T-helper 2 cell treated with Interferon-gamma antibody and Interleukin-4, amounts not matched to agents 100 ng/mL and 5 ng/mL, for 36 hours (primary cell): ENCODE data around the gene SPTLC1. TPM values are rescaled to one million over a fixed set of nuclear protein-coding genes. Genes with fewer than 3 reads are reported as not detected.
"Not testable (repeated sequence)": the region's sequence is repeated elsewhere in the genome, so short reads cannot be mapped to it uniquely, and the experiment has no call there.

ENCODE experiments used
- intact Hi-C: fragments of 100-400 bp; cut with micrococcal nuclease; formaldehyde crosslinking; loops from one replicate; pipeline ENCODE4 v1.15.1; 2023
- total RNA-seq: library from RNA; stranded (reverse); gene quantifications from 2 replicates; pipeline ENCODE4 v1.2.3, GENCODE V29; 2022

Gene SPTLC1
- total RNA-seq, 1 donor from 2014 or later, result 64.6 TPM

GRCh38 chr9:92035687-92036410 is 79.4 kb downstream of the SPTLC1 start:
- intact Hi-C loops, result no loop called here

DNA sequence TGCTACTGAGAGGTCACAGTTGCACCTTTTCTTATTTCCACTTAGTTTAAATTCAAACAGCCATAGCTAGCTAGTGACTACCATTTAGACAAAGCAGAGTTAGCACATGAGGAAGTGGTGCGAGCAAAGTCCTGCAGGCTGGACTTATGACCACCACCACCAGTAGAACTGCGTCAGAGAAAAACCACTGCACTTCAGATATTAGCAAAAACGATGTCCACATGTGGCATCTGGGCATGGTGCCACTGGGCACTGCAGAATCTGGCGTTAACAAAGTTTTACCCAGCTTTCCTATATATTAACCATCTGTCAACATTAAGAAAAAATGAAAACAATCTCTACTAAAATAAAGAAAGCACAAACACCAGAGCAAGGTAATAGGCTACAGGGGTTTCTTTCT is 80.1 kb downstream of the SPTLC1 start:
- intact Hi-C loops, result no loop called here

DNA sequence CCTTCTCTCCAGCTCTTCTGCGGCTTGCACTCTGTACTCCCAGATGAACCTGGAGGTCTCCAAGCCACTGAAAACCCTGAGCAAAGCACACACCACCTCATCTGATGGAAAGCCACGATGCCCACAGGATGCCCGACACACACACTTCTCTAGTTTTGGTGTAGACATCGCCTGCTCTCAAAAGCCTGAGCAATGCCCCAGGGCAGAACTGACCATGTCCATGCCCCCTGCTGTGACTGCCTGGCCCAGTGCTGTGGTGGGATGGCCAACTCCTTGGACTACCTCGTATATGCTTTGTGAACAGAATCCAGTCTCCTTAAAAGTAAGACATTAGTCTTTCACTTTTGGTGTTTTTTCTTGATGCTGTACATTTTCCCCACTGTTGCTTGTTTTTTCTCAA is 81.2 kb downstream of the SPTLC1 start:
- intact Hi-C loops, result no loop called here

GRCh38 chr9:92033307-92033706 is 81.9 kb downstream of the SPTLC1 start:
- intact Hi-C loops, result no loop called here

DNA sequence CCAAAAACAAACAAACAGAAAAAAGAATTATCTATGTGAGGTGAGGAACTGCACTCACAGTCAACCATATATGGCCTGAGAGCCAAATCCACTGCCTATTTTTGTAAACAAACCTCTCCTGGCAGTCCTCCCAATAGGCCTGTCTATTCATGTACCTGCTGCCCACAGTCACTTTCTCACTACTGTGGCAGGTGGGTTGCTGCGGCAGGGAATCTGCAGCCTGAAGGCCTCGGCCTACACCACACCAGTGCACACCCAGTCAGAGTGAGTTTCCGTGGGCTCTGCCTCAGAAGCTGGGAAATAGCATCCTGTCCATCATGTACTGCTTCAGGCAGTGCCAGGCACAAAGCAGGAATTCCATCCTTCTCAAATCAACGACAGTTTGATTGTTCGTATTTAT is 82.3 kb downstream of the SPTLC1 start:
- intact Hi-C loops, result no loop called here

GRCh38 chr9:92030367-92030766 is 84.8 kb downstream of the SPTLC1 start:
- intact Hi-C loops, result no loop called here

DNA sequence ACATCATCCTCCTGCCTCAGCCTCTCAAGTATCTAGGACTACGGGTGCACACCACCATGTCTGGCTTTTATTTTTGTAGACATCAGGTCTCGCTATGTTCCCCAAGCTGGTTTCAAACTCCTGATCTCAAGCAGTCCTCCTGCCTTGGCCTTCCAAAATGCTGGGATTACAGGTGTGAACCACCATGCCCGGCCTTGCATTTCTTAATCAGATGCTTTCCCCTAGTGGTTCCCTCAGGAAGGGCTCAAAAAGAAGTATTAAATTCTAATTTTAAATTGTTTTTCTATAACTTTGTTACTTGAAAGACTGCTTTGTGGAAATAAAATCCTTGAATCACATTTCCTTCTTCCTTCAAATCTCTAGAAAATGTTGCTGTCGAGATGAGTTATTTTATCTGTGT is 85.7 kb downstream of the SPTLC1 start:
- intact Hi-C loops, result no loop called here

DNA sequence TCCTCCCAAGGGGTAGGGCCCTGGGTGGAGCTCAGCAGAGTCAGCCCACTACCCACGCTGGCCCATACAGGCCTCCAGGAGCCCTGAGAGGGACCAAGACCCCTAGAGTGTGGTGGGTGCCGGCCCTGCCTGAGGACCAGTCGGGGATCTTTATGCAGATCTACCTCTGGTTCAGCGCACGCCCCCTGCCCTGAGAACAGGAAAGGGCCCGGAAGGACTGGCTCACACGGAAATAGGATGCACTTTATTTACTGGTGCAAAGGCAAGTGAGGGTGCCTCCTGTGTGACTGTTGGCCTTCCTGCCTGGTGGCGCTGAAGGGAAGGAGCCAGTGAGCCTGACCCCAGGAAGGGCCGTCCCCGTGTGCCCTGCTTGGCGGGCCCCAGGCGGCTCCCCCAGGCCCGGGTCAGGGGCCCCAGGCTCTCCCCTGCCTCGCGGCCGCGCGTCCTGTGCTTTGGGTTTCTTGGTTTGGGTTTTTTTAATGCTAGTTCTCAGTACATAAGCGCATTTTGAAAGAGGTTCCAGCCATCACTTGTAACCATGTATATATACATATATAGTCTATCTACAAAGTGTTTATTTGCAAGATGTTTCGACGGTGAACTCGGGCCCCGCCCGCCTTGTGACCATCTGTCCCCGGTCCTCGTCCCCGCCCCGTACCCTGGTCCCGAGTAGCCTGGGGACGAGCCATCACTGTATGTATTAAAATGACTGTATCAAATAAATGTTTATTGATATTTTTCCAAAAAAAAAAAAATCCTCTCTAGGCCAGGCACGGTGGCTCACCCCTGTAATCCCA is 88.8 kb downstream of the SPTLC1 start:
- intact Hi-C loops, result no loop called here

DNA sequence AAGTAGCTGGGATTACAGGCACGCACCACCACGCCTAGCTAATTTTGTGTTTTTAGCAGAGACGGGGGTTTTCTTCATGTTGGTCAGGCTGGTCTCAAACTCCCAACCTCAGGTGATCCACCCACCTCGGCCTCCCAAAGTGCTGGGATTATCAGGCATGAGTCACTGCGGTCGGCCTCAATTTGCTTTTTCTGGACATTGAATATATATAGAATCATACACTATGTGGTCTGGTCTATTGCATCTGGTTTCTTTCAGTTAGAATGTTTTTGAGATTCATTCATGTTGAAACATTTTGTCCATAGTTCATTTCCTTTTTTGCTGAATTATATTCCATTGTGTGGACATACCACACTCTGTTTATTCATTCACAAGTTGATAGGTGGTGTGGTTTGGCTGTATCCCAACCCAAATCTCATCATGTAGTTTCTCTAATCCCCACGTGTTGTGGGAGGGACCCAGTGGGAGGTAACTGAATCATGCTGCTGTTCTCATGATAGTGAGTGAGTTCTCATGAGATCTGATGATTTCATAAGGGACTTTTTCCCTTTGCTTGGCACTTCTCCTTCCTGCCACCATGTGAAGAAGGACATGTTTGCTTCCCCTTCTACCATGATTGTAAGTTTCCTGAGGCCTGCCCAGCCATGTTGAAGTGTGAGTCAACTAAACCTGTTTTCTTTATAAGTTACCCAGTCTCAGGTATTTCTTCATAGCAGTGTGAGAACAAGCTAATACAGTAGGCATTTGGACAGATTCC is 93.2 kb downstream of the SPTLC1 start:
- intact Hi-C loops, result not testable (repeated sequence)

DNA sequence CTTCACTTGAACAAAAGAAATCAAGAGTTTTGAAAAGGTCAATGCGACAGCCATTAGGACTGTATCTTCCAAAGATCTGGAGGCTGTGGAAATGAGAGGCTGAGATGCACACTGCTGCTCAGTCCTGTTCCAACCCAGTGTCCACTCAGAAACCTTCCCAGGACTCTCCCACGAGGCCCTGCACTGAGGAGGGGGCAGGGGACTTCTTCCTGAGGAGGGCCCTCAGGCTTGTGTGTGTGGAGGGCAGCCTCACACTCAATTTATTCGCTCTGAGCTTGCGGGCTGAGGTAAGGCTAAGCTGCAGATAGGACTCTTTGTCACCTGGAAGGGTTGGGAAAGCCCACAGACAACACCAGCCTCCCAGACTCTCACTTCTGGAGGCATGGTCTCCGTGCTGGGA is 95.6 kb downstream of the SPTLC1 start:
- intact Hi-C loops, result no loop called here

- intact Hi-C loops, result no loop called here
Measured at GRCh38 chr9:92010705-92011536, 104.3 kb downstream of the SPTLC1 start.

DNA sequence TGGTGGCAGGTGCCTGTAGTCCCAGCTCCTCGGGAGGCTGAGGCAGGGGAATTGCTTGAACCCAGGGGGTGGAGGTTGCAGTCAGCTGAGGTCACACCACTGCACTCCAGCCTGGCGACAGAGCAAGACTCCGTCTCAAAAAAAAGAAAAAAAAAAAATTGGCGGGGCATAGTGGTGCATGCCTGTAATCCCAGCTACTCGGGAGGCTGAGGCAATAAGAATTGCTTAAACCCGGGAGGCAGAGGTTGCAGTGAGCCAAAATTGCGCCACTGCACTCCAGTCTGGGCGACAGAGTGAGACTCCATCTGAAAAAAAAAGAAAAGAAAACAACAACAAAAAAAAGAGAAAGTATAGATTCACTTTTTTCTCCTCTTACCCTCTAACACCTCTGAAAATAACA is 105.0 kb downstream of the SPTLC1 start:
- intact Hi-C loops, result not testable (repeated sequence)

DNA sequence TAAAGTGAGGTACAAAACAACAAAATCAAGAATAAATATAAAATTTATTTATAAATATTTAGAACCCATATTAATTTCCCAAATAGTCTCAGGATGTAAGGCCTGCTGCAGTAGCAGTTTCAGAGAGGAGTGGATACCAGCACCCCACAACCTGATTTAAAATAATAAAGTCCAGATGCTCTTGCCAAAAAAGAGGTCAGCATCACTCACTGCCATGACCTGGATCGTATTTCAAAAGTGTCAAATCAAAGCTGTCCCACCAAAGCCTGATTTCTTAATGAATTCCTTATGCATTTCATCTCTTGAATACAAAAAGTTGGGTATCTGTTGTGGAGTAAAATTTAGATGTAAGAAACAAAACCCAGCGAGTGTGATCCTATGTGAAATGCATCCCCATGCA is 107.2 kb downstream of the SPTLC1 start:
- intact Hi-C loops, result no loop called here

- intact Hi-C loops, result no loop called here
Measured at GRCh38 chr9:92004045-92004392, 111.2 kb downstream of the SPTLC1 start.

DNA sequence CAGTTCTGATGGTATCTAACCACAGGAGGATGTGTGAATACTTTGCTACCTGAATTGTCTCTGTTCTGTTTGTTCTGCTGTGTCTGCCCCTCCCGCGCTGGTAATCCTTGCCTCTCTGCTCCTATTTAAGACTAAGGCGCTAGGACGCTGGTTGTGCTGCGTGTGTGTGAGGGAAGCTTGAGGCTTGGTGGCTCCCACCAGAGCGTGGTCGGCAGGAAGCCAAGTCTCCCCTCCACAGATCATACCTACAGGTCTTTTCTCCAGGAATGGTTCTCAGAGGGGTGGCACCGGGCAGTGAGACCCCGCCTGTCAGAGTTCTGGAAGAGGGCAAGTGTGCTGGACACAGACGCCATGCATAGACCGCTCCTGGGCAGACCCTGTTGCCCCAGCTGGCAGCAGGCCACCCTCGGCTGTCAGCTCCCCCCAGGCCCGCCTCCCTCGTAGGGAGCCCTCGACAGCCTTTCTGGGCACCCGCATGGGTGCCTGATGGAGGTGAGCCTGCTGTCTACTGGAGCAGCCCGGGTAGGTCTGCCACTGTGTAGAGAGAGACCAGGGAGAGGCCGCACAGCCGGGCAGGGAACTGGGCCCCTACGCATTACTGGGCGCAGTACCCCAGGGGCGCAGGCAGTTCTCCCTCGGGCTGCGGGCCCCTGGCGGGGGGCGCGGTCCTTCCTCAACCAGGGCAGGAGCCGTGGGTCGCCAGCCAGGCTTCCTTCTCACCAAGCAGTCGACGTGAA is 111.7 kb downstream of the SPTLC1 start:
- intact Hi-C loops, result no loop called here

DNA sequence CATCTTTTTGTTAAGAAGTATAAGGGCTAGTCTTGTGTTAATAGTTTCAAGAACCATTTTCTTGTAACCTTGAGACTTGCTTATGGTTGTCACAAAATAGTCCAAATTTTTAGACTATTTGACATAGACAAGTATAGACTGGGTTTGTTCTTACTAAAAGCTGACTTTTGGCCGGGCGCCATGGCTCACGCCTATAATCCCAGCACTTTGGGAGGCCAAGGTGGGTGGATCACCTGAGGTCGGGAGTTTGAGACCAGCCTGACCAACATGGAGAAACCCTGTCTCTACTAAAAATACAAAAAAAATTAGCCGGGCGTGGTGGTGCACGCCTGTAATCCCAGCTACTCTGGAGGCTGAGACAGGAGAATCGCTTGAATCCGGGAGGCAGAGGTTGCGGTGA is 113.3 kb downstream of the SPTLC1 start:
- intact Hi-C loops, result not testable (repeated sequence)

GRCh38 chr9:92001244-92001643 is 114.0 kb downstream of the SPTLC1 start:
- intact Hi-C loops, result no loop called here

DNA sequence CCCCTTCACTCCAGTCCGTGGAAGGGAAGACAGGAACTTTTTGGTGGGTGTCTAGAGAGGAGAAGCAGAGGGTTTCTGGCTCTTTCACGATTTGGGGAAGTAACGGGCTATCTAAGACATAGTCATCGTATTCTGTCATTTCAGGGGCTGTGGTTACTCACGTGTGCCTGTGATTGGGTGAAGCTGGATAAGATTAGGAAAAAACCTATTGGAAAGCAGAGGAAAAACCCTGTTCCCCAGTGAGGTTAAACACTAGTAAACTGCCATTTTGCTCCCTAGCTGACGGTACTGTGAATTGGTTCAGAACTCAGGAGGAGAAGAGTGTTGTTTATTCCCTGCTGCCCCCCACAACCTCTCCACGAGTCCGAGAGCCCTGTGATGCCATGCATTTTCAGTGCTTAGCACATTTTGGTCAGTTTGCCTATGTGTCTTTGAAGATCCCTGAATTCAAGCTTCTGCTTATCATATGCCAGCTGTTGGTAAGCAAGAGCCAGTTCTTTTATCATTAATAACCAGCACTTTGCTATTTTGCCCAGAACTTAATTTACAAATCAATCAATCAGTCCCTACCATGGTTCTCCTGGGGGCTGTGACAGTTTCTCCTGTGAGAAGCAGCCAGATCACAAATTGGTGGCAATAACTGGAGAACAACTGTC is 120.1 kb downstream of the SPTLC1 start:
- intact Hi-C loops, result no loop called here

DNA sequence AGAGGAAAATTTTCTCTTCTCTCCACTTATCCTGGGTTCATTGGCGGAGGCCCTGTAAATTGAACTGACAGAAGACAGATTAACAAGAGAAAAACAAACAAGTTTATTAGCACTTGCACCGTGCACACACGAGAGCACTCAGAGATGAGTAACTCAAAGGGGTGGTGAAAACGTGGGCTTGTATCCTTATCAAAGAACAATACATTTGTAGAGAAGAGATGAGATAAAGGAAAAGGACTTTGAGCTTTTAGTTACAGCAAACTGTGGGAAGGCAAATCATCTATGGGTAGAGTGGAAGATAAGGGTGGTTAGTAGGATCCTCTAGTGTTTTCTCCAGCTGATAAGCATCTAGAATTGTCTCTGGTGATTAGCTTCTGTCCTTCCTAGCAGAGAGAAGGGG is 120.8 kb downstream of the SPTLC1 start:
- intact Hi-C loops, result no loop called here

DNA sequence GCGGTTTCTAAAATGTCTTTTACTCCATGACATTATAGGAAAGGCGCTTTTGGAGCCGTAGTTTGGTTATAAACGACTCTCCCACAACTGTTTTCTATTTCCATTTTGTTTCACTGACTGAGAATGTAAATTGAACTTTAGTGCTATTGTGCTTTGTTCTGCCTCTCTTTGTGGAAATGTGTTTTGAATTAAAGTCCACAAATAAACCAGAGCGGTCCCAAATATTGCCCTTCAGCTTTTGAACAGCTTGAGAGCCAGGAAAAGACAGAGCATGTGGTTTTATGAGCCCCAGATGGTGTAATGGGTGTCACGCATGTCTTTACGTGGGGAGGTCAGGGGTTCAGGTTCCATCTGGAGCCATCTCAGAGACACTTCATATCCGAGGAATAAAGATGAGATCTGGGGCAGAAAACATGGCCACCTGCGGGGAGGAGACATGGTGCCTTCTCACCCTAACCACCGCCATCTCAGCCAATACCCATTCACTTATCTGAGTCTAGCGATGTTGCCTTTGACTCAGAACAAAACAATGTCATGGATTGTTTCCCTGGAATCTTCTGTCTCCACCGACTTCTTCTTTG is 122.7 kb downstream of the SPTLC1 start:
- intact Hi-C loops, result no loop called here
